Smooth muscle cell (in vitro differentiated cells): ENCODE data around the gene ETV7. TPM values are rescaled to one million over a fixed set of nuclear protein-coding genes. Genes with fewer than 3 reads are reported as not detected.

Experiments used
- DNase-seq: peaks from one replicate; lab custom pipeline; 2025; ENCODE audit not compliant: unreplicated experiment; lab: John Stamatoyannopoulos, UW
- H2AFZ ChIP-seq: fragments of 200-600 bp; sonication (generic); 2 replicates; pipeline ENCODE4 v1.6.0; 2016; ENCODE audit warnings: antibody characterized with exemption, low read depth, mild to moderate bottlenecking
- H3F3A ChIP-seq: fragments of 200-600 bp; sonication (generic); 2 replicates; pipeline ENCODE4 v1.6.0; 2017; ENCODE audit warnings: antibody characterized with exemption, low read depth
- H3K27ac ChIP-seq: fragments of 200-600 bp; sonication (generic); 2 replicates; pipeline ENCODE4 v1.5.1; 2016; ENCODE audit warnings: low read depth, mild to moderate bottlenecking
- H3K27me3 ChIP-seq: fragments of 200-600 bp; sonication (generic); 2 replicates; pipeline ENCODE4 v1.6.1; 2016; ENCODE audit warnings: low read depth, mild to moderate bottlenecking
- H3K36me3 ChIP-seq: fragments of 200-600 bp; sonication (generic); 2 replicates; pipeline ENCODE4 v1.5.1; 2016; ENCODE audit warnings: low read depth
- H3K4me1 ChIP-seq: fragments of 200-600 bp; sonication (generic); 2 replicates; pipeline ENCODE4 v1.5.1; 2016; ENCODE audit warnings: low read depth
- H3K4me2 ChIP-seq: fragments of 200-600 bp; sonication (generic); 2 replicates; pipeline ENCODE4 v1.6.0; 2016; ENCODE audit warnings: mild to moderate bottlenecking
- H3K4me3 ChIP-seq: fragments of 200-600 bp; sonication (generic); 2 replicates; pipeline ENCODE4 v1.5.1; 2016; ENCODE audit warnings: mild to moderate bottlenecking
- H3K79me2 ChIP-seq: fragments of 200-600 bp; sonication (generic); 2 replicates; pipeline ENCODE4 v1.6.0; 2016; ENCODE audit warnings: low read depth, mild to moderate bottlenecking
- H3K9ac ChIP-seq: fragments of 200-600 bp; sonication (generic); 2 replicates; pipeline ENCODE4 v1.6.0; 2016; ENCODE audit warnings: low read depth
- H3K9me3 ChIP-seq: fragments of 200-600 bp; sonication (generic); replicated peaks from 2 replicates; pipeline ENCODE4 v1.5.1; 2016; ENCODE audit warnings: low read depth
- H4K20me1 ChIP-seq: fragments of 200-600 bp; sonication (generic); 2 replicates; pipeline ENCODE4 v1.6.0; 2016; ENCODE audit warnings: low read depth
- WGBS: methylation state at CpG from one replicate; pipeline ENCODE4 v1.1.7; 2016; ENCODE audit warnings: low lambda C conversion rate; 5-methylcytosine and 5-hydroxymethylcytosine counted together
- polyA plus RNA-seq: library from polyadenylated mRNA; unstranded; fragments of >200 nt; fragmentation: Nextera tagmentation; extraction: Ambion mirVana; gene quantifications from 2 replicates; pipeline ENCODE4 v1.2.1, GENCODE V29; 2016
- total RNA-seq: library from RNA; depleted of rRNA; stranded (reverse); fragments of >200 nt; gene quantifications from 2 replicates; pipeline ENCODE4 v1.2.3, GENCODE V29; 2014
- TF ChIP-seq, protein P1 (sequence below): fragments of 200-600 bp; sonication (generic); IDR thresholded peaks from 2 replicates; pipeline ENCODE4 v1.5.1; 2017; ENCODE audit warnings: borderline replicate concordance, mild to moderate bottlenecking, antibody characterized with exemption; ENCODE audit not compliant: insufficient read depth, poor library complexity, severe bottlenecking

The ETV7 gene
- total and polyA plus RNA-seq, 2 experiments from 2014 or later = 0.83 TPM; not detected in 1

DNA sequence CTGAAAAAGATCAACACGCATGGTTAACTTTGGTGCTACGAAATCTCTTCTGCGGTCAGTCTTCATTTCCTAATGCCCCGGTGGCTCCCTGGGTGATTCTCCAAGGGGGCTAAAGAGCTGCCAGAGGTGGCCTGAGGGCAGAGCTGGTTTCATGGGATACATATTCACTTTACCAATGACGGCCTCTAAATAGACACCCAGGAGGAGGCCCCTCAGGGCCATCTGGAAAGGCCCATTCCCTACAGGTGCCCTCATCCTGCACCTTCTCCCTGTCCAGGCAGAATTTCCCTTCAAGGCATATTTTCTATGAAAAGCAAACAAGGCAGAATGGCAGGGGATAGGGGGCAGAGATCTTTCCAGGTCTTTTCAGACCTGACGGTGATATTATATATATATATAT, 63.3 kb downstream of the ETV7 start:
- DNase-seq = no peak
- no peaks in the 10 kb centered on the region for H4K20me1 ChIP-seq
- TF ChIP-seq, protein P1, sequence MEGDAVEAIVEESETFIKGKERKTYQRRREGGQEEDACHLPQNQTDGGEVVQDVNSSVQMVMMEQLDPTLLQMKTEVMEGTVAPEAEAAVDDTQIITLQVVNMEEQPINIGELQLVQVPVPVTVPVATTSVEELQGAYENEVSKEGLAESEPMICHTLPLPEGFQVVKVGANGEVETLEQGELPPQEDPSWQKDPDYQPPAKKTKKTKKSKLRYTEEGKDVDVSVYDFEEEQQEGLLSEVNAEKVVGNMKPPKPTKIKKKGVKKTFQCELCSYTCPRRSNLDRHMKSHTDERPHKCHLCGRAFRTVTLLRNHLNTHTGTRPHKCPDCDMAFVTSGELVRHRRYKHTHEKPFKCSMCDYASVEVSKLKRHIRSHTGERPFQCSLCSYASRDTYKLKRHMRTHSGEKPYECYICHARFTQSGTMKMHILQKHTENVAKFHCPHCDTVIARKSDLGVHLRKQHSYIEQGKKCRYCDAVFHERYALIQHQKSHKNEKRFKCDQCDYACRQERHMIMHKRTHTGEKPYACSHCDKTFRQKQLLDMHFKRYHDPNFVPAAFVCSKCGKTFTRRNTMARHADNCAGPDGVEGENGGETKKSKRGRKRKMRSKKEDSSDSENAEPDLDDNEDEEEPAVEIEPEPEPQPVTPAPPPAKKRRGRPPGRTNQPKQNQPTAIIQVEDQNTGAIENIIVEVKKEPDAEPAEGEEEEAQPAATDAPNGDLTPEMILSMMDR = no peak
- H3K4me3 ChIP-seq = no peak overlapping the region
- peaks cover 4% of the 10 kb centered on the region for H3F3A ChIP-seq
- 80% methylated on average over 6 of the region's 6 CpGs for WGBS
- H3K36me3 ChIP-seq = no peaks in the 10 kb centered on the region
- H3K79me2 ChIP-seq = no peaks in the 10 kb centered on the region
- H3K4me2 ChIP-seq = no peak overlapping the region
- no peaks in the 10 kb centered on the region for H3K9me3 ChIP-seq
- H3K27me3 ChIP-seq = no peaks in the 10 kb centered on the region
- no peaks in the 10 kb centered on the region for H3K4me1 ChIP-seq
- no peak overlapping the region for H2AFZ ChIP-seq
- no peak overlapping the region for H3K27ac ChIP-seq
- no peak overlapping the region for H3K9ac ChIP-seq

DNA sequence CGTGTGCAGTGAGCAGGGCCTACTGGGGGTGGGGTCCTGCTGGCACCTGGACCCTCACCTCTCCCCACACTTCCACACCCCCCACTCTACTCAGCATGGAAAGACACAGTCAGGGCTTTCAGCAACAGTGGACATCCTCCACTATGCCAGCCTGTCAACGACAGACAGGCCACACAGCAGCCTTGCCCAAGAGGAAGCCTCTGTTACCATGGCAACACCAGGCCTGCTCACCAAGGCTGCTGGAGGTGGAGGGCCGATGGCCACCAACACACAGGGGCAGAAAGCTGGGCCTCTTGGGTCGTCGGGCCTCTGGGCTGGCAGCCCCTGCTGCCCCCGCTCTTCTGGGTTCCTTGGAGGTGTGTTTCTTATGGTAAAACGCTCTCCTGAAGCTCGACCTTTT, 64.4 kb downstream of the ETV7 start:
- no peak for DNase-seq
- H3K27me3 ChIP-seq = no peaks in the 10 kb centered on the region
- no peak overlapping the region for H2AFZ ChIP-seq
- H3K4me2 ChIP-seq = no peak overlapping the region
- no peaks in the 10 kb centered on the region for H4K20me1 ChIP-seq
- H3K9me3 ChIP-seq = no peaks in the 10 kb centered on the region
- peaks cover 4% of the 10 kb centered on the region for H3F3A ChIP-seq
- TF ChIP-seq, protein P1 = no peak
- H3K4me1 ChIP-seq = no peaks in the 10 kb centered on the region
- no peak overlapping the region for H3K27ac ChIP-seq
- no peak overlapping the region for H3K9ac ChIP-seq
- no peaks in the 10 kb centered on the region for H3K79me2 ChIP-seq
- H3K4me3 ChIP-seq = no peak overlapping the region
- WGBS = 78% methylated on average over 8 of the region's 8 CpGs
- no peaks in the 10 kb centered on the region for H3K36me3 ChIP-seq

DNA sequence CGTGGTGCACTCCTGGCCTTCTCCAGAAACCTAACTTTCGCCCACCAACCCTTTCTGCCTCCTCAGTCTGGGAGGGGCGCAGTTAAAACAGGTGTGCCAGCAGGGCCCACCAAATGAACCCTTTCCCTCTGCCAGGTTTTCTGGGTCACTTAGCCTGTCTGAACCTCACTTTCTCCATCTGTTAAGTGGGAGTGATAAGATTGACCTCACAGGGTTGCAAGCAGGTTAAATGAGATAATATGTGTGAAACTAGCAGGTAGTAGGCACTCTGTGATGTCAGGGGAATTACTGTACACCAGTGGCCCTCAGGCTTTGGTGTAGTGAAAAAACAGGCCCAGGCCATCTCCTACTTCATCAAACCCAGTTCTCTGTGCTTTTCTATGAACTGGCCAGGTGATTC, 64.9 kb downstream of the ETV7 start:
- peaks cover 4% of the 10 kb centered on the region for H3F3A ChIP-seq
- H3K4me2 ChIP-seq = no peak overlapping the region
- no peaks in the 10 kb centered on the region for H3K36me3 ChIP-seq
- no peak for DNase-seq
- H3K27ac ChIP-seq = no peak overlapping the region
- no peaks in the 10 kb centered on the region for H3K27me3 ChIP-seq
- H4K20me1 ChIP-seq = no peaks in the 10 kb centered on the region
- no peaks in the 10 kb centered on the region for H3K4me1 ChIP-seq
- no peak overlapping the region for H2AFZ ChIP-seq
- H3K79me2 ChIP-seq = no peaks in the 10 kb centered on the region
- no peak overlapping the region for H3K4me3 ChIP-seq
- 91% methylated on average over 3 of the region's 3 CpGs for WGBS
- no peaks in the 10 kb centered on the region for H3K9me3 ChIP-seq
- TF ChIP-seq, protein P1 = no peak
- H3K9ac ChIP-seq = no peak overlapping the region

DNA sequence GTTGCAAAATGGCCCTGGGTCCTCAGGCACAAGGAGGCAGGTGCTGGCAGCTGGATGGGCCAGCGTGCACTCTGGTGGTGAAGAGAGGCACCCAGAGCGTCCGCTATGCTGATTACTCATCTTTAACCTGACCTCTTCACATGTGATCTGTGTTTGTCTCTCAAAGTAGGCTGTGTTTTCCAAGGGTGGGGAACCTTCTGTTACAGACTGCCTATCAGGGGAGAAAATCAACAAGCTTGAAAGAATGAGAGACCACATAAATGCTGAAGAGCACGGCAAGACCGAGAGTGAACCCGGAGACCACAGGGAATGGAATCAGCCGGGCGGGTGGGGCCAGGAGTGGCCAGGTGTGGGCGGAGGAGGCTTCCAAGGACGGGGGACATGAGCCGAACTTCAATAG, 67.0 kb downstream of the ETV7 start:
- DNase-seq = no peak
- Histone ChIP-seq H3K36me3 (no peaks in the 10 kb centered on the region), H3K9me3 (no peaks in the 10 kb centered on the region), H3K27ac (no peak overlapping the region), H3K4me3 (no peak overlapping the region), H4K20me1 (no peaks in the 10 kb centered on the region), H3K4me2 (no peak overlapping the region), H3K79me2 (no peaks in the 10 kb centered on the region), H3K9ac (no peak overlapping the region), H3K4me1 (no peaks in the 10 kb centered on the region), H3K27me3 (no peaks in the 10 kb centered on the region), H3F3A (no peaks in the 10 kb centered on the region), H2AFZ (no peak overlapping the region)
- TF ChIP-seq, protein P1 = no peak
- WGBS = 70% methylated on average over 11 of the region's 11 CpGs
